OCI-LY3 (cell line): ENCODE data around the gene IFT27.

Source experiments
- EZH2phosphoT487 ChIP-seq: fragments of 200-600 bp; shearing (Covaris generic); IDR thresholded peaks from 2 replicates; pipeline ENCODE4 v1.6.1; 2018; ENCODE audit warnings: antibody characterized with exemption, mixed run types, low read depth
- TF ChIP-seq, protein P1 (sequence below): fragments of 200-600, 300-600 bp; sonication (generic); IDR thresholded peaks from 2 replicates; pipeline ENCODE4 v1.5.1; 2014; ENCODE audit warnings: antibody characterized with exemption, low read length, low read depth

DNA sequence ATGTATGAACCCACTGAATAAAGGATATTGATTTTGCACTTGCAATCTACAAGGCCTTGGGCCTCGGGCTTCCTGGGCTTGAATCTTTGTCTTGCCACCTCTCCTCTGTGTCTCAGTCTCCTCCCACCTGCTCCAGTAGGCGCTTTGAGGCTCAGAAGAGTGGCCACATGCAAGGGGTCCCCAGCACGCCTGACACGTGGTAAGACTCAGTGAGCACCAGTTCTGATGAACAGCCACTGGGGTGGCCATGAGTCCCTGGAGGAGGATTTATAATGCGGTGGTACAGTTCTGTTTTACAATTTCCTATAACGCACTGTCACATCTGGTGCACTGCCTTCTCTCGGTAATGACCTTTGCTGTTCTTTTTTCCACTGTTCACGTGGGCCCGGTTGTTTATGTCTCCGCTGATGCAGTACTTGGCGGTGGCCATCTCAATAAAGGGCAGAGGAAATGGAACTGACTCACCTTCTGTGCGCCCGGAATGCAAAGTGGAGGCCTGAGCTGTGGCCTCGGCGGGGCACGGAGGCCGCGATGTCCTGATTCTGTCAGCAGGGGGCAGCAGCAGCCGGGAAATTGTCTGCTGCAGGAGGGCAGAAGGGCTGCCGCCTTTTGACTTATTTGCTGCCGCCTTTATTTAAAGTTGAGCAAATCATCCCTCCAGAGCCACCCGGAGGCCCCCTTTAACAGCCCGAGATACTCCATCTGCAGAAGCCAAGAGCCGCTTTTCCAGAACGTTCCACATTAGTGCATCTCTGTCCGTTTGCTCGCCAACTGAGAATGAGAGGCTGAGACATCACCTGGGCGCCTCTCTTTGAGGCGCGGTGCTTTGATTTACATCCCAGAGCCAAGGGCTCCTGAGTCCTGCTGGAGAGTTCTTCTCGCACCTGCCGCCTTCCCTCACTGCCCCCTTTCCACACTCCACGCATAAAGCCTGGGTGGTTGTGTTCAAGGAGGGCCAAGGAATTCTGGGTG, 6.0 kb upstream of the IFT27 start:
- TF ChIP-seq, protein P1, sequence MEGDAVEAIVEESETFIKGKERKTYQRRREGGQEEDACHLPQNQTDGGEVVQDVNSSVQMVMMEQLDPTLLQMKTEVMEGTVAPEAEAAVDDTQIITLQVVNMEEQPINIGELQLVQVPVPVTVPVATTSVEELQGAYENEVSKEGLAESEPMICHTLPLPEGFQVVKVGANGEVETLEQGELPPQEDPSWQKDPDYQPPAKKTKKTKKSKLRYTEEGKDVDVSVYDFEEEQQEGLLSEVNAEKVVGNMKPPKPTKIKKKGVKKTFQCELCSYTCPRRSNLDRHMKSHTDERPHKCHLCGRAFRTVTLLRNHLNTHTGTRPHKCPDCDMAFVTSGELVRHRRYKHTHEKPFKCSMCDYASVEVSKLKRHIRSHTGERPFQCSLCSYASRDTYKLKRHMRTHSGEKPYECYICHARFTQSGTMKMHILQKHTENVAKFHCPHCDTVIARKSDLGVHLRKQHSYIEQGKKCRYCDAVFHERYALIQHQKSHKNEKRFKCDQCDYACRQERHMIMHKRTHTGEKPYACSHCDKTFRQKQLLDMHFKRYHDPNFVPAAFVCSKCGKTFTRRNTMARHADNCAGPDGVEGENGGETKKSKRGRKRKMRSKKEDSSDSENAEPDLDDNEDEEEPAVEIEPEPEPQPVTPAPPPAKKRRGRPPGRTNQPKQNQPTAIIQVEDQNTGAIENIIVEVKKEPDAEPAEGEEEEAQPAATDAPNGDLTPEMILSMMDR: peak; percentile 97
- no peak for TF ChIP-seq EZH2phosphoT487
